Hypothalamus (tissue), 51 donors: ENCODE measurements around the gene RAD50.
A peak's percentile ranks its signal among the peaks of the same experiment; 100 is the strongest.
"Not testable (repeated sequence)": the region's sequence is repeated elsewhere in the genome, so short reads cannot be mapped to it uniquely, and the experiment has no call there.

Experiments
- DNase-seq, 51 donors: peaks; one replicate each; lab custom pipeline; 2025; lab: John Stamatoyannopoulos, UW

RAD50 gene

DNA sequence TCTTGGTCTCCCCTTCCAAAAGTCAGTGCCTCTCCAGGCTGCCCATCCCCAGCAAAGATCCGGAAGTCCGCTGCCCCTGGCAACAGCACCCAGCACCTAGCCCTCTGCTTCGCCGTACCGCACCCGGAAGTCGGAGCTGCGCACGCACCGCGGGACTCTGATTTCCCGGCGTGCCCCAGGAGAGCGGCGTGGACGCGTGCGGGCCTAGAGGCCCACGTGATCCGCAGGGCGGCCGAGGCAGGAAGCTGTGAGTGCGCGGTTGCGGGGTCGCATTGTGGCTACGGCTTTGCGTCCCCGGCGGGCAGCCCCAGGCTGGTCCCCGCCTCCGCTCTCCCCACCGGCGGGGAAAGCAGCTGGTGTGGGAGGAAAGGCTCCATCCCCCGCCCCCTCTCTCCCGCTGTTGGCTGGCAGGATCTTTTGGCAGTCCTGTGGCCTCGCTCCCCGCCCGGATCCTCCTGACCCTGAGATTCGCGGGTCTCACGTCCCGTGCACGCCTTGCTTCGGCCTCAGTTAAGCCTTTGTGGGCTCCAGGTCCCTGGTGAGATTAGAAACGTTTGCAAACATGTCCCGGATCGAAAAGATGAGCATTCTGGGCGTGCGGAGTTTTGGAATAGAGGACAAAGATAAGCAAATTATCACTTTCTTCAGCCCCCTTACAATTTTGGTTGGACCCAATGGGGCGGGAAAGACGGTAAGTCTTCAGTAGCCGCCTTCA is at the start of gene RAD50:
Gene RAD50, plus strand, starts transcription at position 215 of the 715 bp plus-strand sequence. Its CDS starts 348 bp downstream, at position 563.
- DNase-seq: peak; percentile 62 to 93 (median 83)

DNA sequence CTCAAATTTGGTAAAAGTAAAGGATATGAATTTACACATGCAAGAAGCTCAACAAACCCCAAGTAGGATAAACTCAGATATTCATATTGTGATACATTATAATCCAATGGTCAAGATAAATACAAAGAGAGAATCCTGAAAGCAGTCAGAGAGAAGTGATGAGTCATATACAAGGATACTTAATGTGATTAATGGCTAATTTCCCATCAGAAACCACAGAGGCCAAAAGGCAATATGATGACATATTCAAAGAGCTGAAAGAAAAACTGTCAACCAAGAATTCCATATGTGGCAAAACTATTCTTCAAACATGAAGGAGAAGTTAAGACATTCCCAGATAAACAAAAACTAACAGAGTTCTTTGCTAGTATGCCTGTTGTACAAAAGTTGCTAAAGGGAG is 46.7 kb upstream of the RAD50 start:
- DNase-seq: no peak

DNA sequence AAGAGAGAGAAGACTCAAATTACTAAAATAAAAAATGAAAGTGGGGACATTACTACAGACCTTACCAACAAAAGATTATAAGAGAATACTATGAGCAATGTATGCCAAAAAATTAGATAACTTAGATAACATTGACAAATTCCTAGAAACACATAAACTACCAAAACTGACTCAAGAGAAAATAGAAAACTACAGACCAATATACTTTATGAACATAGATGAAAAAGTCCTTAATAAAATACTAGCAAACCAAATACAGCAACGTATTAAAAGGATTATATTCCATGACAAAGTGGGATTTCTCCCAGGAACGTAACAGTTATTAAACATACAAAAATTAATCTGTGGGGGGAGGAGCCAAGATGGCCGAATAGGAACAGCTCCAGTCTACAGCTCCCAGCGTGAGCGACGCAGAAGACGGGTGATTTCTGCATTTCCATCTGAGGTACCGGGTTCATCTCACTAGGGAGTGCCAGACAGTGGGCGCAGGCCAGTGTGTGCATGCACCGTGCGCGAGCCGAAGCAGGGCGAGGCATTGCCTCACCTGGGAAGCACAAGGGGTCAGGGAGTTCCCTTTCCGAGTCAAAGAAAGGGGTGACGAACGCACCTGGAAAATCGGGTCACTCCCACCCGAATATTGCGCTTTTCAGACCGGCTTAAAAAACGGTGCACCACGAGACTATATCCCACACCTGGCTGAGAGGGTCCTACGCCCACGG is 43.0 kb upstream of the RAD50 start:
- not testable (repeated sequence) for DNase-seq

DNA sequence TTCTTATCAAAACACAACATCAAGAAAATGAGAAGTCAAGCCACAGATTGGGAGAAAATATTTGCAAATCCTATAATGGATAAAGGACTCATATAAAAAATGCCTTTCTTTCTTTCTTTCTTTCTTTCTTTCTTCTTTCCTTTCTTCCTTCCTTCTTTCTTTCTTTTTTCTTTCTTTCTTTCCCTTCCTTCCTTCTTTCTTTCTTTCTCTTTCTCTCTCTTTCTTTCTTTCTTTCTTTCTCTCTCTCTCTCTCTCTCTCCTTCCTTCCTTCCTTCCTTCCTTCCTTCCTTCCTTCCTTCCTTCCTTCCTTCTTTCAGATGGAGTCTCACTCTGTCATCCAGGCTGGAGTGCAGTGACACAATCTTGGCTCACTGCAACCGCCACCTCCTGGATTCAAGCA is 34.7 kb upstream of the RAD50 start:
- DNase-seq: not testable (repeated sequence)

- DNase-seq: not testable (repeated sequence)
Measured at GRCh38 chr5:132524877-132525276, 31.9 kb upstream of the RAD50 start.

GRCh38 chr5:132525299-132525724 is 31.5 kb upstream of the RAD50 start:
- no peak for DNase-seq

GRCh38 chr5:132526290-132526973 is 30.3 kb upstream of the RAD50 start:
- DNase-seq: peak in 9 of 51 donors; percentile 1 to 65 (median 9)

GRCh38 chr5:132526974-132527564 is 29.7 kb upstream of the RAD50 start:
- no peak for DNase-seq

DNA sequence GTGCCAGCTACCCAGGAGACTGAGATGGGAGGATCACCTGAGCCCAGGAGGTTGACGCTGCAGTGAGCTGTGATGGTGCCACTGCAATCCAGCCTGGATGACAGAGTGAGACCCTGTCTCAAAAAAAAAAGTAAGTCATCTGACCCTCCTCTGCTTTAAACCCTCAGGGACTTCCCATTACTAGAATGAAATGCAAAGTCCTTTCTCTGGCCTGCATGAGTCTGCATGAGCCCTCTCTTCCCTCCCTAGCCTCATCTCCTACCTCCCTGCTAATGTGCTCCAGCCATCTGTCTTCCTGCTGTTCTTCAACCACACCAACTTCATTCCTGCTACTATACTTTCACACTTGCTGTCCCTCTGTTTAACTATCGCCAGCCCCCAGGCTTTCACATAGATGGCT is 28.8 kb upstream of the RAD50 start:
- DNase-seq: no peak

DNA sequence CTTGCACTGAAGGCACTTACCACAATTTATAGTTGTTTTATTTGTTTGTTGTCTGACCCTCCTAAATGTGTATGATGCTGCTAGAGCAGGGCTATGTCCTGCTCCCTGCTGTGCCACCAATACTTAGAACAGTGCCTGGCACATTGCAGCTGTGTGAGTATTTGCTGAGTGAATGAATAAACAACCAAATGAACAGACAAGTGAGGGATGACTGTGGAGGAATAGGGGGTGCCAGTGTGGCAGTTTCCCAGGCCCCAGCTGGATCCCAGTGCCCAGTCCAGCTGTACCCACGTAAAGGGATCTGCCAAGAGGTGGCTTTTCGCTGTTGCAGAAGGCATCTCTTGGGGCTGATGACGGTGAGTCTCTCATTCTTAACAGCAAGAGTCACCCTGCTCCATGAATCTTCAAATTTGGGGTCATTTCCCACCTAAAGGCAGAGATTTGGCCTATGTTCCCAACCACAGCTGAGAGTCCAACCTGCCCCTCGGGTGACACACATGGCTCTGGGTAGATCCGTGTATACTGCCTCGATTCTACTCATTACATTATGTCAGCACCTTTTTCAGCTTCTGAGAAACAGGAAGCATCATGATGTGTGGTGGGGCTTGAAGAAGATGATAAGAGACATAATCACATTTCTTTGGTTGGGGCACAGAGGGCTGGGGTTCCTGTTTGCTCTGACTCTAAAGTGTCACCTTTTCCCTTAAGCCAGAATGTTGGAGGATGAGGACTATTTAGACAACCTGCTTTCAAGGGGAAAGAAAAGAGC is 27.7 kb upstream of the RAD50 start:
- peak in 9 of 51 donors; percentile 7 to 37 (median 17) for DNase-seq

GRCh38 chr5:132530946-132531345 is 25.8 kb upstream of the RAD50 start:
- DNase-seq: no peak

DNA sequence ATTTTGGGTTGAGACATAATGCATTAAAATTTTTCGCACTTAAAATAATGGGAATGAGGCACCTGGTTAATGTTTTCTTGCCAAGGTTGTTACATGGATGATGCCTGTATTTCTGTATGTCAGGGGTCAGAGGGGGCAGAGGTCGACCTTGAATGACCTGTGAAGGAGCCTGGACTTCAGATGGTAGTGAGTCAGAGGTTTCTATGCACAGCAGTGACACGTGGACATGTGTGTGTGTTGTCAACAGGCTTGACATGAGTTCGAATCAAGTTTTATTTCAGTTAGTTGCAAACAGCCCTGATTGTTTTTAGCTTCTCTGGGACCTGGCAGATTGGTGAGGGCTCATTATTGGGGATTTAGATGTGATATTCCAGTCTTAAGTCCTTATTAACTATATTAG is 17.1 kb upstream of the RAD50 start:
- DNase-seq: no peak

DNA sequence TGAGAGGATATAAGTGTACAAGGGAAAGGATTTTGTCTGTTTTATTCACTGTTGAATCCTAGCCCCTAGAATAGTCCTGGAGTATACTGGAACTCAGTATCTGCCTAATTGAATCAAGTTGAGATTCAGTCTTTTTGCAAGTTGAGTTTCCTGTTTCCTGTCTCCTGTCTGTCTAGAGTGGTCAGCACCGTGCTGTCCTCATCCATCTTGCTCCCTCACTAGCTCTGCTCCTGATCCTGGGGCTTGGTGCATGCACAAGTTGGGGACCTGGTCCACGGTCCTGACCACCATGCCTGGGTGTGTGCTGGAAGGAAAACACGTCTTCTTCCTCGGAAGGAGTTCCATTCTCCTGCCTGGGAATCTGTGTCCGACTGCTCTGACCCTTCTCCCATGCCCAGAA is 16.6 kb upstream of the RAD50 start:
- no peak for DNase-seq

- peak in 12 of 51 donors; percentile 6 to 47 (median 18) for DNase-seq
Measured at GRCh38 chr5:132540764-132541163, 16.0 kb upstream of the RAD50 start.

DNA sequence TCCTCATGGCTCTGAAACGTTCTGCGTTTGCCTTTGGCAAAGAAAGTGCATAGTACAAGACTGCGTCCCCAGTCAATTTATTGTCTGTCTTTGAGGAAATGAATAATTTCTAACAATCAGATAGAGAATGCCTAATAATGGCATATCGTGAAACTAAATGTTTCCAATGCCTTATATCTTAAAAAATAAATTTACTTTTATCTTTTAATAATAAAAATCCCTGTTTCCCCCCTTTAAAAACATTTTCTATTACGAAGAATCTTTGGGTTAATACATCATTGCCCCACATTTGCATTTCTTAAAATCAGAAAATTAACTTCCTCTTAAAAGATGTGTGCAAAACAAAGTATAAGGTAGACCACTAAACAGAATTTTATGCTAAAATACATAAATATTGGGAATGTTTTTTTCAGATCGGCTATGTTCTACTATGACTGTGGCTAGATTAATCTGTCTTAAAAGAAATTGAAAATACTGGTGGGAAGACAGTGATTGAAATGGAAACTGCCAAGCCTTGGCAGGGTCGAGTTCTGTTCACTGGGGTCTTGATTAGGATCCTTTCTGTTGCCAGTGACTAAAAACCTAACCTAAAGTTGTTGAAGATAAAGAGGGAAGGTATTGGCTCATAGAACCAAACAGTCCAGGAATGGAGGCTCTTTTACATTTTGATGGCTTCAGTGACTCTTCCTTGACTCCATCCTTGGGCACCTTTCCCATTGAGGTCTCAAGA is 13.1 kb upstream of the RAD50 start, which contains the start of gene IL5:
Gene IL5, minus strand, starts transcription at position 51 of the 730 bp plus-strand sequence. Its CDS starts 44 bp downstream, at position 7.
- DNase-seq: no peak

GRCh38 chr5:132546108-132546507 is 10.7 kb upstream of the RAD50 start:
- no peak for DNase-seq

DNA sequence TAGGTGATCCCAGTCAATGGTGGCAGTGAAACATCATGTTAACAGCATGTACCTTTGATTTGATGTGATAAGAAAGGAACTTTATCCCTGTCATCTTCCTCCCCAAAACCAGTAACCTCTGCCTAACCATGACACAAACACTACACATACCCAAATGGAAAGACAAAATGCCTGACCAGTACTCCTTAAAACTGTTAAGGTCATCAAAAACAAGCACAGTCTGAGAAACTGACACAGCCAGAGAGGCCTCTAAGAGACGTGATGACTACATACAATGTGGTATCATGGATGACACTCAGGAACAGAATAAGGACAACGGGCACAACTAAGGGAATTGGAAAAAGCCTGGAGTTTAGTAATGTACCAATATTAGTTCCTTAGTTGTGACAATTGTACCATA is 9.5 kb upstream of the RAD50 start:
- DNase-seq: no peak

DNA sequence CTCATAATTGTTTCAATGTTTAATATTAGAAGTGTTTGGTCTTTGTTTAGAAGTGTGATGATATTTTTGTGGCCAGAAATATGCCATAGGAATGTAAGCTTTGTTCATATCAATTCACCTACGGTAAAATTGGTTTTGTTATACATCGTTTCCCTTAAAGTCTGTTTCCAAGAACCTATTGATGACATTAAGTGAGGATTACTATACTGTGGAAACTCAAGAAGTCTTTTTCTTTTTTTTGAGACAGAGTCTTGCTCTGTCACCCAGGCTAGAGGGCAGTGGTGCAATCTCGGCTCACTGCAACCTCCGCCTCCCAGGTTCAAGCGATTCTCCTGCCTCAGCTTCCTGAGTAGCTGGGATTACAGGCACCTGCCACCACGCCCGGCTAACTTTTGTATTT is 7.9 kb upstream of the RAD50 start:
- not testable (repeated sequence) for DNase-seq

GRCh38 chr5:132549576-132549975 is 7.2 kb upstream of the RAD50 start:
- no peak for DNase-seq
